WTC11 (cell line): ENCODE data around the gene AOAH.

Experiments
- CREM ChIP-seq: sonication (generic); formaldehyde crosslinking; IDR thresholded peaks from 2 replicates; pipeline ENCODE4 v1.8.1; 2022; ENCODE audit warnings: mild to moderate bottlenecking, missing genetic modification reagents, moderate library complexity
- E2F4 ChIP-seq: sonication (generic); formaldehyde crosslinking; IDR thresholded peaks from 2 replicates; pipeline ENCODE4 v1.8.1; 2022; ENCODE audit warnings: low read depth, mild to moderate bottlenecking, moderate library complexity, missing genetic modification reagents, borderline replicate concordance
- GABPB1 ChIP-seq: sonication (generic); formaldehyde crosslinking; IDR thresholded peaks from 2 replicates; pipeline ENCODE4 v1.8.1; 2023; ENCODE audit warnings: mild to moderate bottlenecking, missing genetic modification reagents
- IRF2 ChIP-seq: sonication (generic); formaldehyde crosslinking; IDR thresholded peaks from 2 replicates; pipeline ENCODE4 v1.8.0; 2022; ENCODE audit warnings: low read depth, missing genetic modification reagents, borderline replicate concordance
- JUN ChIP-seq: sonication (generic); formaldehyde crosslinking; IDR thresholded peaks from 2 replicates; pipeline ENCODE4 v1.8.0; 2023; ENCODE audit warnings: mild to moderate bottlenecking, missing genetic modification reagents
- RELA ChIP-seq: sonication (generic); formaldehyde crosslinking; IDR thresholded peaks from 2 replicates; pipeline ENCODE4 v1.8.1; 2022; ENCODE audit warnings: missing genetic modification reagents, mild to moderate bottlenecking, borderline replicate concordance
- SP1 ChIP-seq: sonication (generic); formaldehyde crosslinking; conservative IDR thresholded peaks from 2 replicates; pipeline ENCODE4 v1.8.1; 2022; ENCODE audit warnings: missing genetic modification reagents
- TCF7 ChIP-seq: sonication (generic); formaldehyde crosslinking; IDR thresholded peaks from 2 replicates; pipeline ENCODE4 v1.8.0; 2022; ENCODE audit warnings: mild to moderate bottlenecking, low read depth, missing genetic modification reagents, moderate library complexity
- TP53 ChIP-seq: sonication (generic); formaldehyde crosslinking; IDR thresholded peaks from 2 replicates; pipeline ENCODE4 v1.8.1; 2023; ENCODE audit warnings: mild to moderate bottlenecking, missing genetic modification reagents
- ZNF263 ChIP-seq: sonication (generic); formaldehyde crosslinking; IDR thresholded peaks from 2 replicates; pipeline ENCODE4 v1.8.1; 2022; ENCODE audit warnings: low read depth, mild to moderate bottlenecking, moderate library complexity, missing genetic modification reagents
- TF ChIP-seq, protein P1 (sequence below): fragments of 200-600 bp; IDR thresholded peaks from 2 replicates; pipeline ENCODE4 v1.8.0; 2022; ENCODE audit warnings: antibody characterized with exemption
- TF ChIP-seq, protein P2 (sequence below): sonication (generic); formaldehyde crosslinking; conservative IDR thresholded peaks from 2 replicates; pipeline ENCODE4 v1.8.1; 2022; ENCODE audit warnings: mild to moderate bottlenecking, missing genetic modification reagents
- TF ChIP-seq, protein P3 (sequence below): sonication (generic); formaldehyde crosslinking; IDR thresholded peaks from 2 replicates; pipeline ENCODE4 v1.8.0; 2022; ENCODE audit warnings: mild to moderate bottlenecking, missing genetic modification reagents

GRCh38 chr7:36663481-36663880, 60.8 kb downstream of the AOAH start:
- TF ChIP-seq, protein P1, sequence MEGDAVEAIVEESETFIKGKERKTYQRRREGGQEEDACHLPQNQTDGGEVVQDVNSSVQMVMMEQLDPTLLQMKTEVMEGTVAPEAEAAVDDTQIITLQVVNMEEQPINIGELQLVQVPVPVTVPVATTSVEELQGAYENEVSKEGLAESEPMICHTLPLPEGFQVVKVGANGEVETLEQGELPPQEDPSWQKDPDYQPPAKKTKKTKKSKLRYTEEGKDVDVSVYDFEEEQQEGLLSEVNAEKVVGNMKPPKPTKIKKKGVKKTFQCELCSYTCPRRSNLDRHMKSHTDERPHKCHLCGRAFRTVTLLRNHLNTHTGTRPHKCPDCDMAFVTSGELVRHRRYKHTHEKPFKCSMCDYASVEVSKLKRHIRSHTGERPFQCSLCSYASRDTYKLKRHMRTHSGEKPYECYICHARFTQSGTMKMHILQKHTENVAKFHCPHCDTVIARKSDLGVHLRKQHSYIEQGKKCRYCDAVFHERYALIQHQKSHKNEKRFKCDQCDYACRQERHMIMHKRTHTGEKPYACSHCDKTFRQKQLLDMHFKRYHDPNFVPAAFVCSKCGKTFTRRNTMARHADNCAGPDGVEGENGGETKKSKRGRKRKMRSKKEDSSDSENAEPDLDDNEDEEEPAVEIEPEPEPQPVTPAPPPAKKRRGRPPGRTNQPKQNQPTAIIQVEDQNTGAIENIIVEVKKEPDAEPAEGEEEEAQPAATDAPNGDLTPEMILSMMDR = no peak
- TF ChIP-seq CREM (CRISPR knock-in tag) (no peak), E2F4 (CRISPR knock-in tag) (no peak), IRF2 (CRISPR knock-in tag) (no peak), SP1 (no peak), JUN (no peak), GABPB1 (CRISPR knock-in tag) (no peak), ZNF263 (CRISPR knock-in tag) (no peak), TCF7 (CRISPR knock-in tag) (no peak), RELA (CRISPR knock-in tag) (no peak), TP53 (CRISPR knock-in tag) (no peak)
- TF ChIP-seq, protein P2, sequence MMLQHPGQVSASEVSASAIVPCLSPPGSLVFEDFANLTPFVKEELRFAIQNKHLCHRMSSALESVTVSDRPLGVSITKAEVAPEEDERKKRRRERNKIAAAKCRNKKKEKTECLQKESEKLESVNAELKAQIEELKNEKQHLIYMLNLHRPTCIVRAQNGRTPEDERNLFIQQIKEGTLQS = no peak
- TF ChIP-seq, protein P3, sequence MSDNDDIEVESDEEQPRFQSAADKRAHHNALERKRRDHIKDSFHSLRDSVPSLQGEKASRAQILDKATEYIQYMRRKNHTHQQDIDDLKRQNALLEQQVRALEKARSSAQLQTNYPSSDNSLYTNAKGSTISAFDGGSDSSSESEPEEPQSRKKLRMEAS (CRISPR knock-in tag) = no peak
